ENCODE results near the gene CLIP2.
A peak's percentile ranks its signal among the peaks of the same experiment; 100 is the strongest.
"Not testable (repeated sequence)": the region's sequence is repeated elsewhere in the genome, so short reads cannot be mapped to it uniquely, and the experiment has no call there.

The CLIP2 gene

GRCh38 chr7:74400420-74401136 is 111.4 kb downstream of the CLIP2 start:
- TF ChIP-seq CTCF (IDR thresholded peaks at IDR 0.05; ENCODE audit: insufficient read depth, low read depth, low read length, missing control alignments) = no peak
- no peak overlapping the region for H3K4me3 ChIP-seq (ENCODE audit: low read length)
- no peak for DNase-seq (ENCODE audit: low read depth)

DNA sequence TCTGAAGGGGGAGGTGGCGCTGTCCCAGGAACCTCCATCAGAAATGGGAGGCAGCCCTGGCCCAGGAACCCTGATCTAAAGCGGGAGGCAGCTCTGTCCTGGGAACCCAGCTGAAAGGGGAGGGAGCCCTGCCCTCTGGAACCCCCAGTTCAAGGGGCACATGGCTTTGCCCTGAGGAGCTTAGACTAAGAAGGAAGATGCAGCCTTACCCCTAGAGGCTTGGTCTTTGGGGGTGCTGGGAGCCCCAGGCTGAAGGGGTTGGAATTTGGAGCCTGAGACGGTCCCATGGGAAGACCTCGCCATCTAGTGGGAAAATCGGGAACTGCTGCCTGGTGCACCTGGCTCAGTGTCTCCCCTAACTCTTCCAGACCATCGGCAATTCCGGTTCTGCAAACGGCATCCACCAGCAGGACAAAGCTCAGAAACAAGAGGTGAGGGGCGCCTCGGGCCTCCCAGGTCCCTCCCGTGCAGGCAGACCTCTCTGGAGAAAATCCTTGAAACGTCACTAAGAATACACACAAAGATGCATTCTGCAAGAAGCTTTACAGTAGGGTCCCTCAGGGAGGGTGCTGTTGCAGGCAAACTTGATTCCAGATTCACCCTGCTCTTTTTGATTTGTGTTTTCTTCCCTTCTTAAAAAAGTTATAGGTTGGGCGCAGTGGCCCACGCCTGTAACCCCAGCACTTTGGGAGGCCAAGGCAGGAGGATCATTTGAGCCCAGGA is 112.1 kb downstream of the CLIP2 start:
- peak; percentile 67 for DNase-seq (ENCODE audit: low read depth)
- peak; percentile 99 for TF ChIP-seq CTCF (IDR thresholded peaks at IDR 0.05; ENCODE audit: insufficient read depth, low read depth, low read length, missing control alignments)
- no peak overlapping the region for H3K4me3 ChIP-seq (ENCODE audit: low read length)

- DNase-seq (ENCODE audit: low read depth); H3K4me3 ChIP-seq (ENCODE audit: low read length): not testable (repeated sequence)
These were observed 113.5 kb downstream of the CLIP2 start for GRCh38 chr7:74402668-74403067.

- no peak for TF ChIP-seq CTCF (IDR thresholded peaks at IDR 0.05; ENCODE audit: insufficient read depth, low read depth, low read length, missing control alignments)
- DNase-seq (ENCODE audit: low read depth) = no peak
- no peak overlapping the region for H3K4me3 ChIP-seq (ENCODE audit: low read length)
These were observed 114.5 kb downstream of the CLIP2 start for GRCh38 chr7:74403521-74404387.

- DNase-seq (ENCODE audit: low read depth) = no peak
- no peak for TF ChIP-seq CTCF (IDR thresholded peaks at IDR 0.05; ENCODE audit: insufficient read depth, low read depth, low read length, missing control alignments)
- H3K4me3 ChIP-seq (ENCODE audit: low read length) = no peak overlapping the region
These were observed 115.1 kb downstream of the CLIP2 start for GRCh38 chr7:74404388-74404700.

DNA sequence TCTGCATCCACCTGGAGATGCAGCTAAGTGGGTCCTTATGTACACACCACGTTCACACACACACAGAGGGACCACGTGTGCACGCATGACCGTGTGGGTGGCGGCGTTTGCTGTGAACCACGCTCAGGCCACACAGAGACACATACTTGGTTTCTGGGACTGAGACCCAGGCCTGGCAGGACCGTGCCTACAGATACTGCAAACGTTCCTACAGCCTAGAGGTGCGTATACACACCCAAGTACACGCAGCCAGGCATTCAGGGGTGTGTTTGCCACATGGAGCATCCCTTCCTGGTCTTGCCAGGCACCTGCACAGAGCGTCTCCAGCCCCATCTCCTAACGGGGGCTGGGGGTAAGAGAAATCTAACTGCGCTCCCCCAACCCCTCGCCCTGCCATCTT is 115.5 kb downstream of the CLIP2 start:
- TF ChIP-seq CTCF (IDR thresholded peaks at IDR 0.05; ENCODE audit: insufficient read depth, low read depth, low read length, missing control alignments) = no peak
- H3K4me3 ChIP-seq (ENCODE audit: low read length) = no peak overlapping the region
- no peak for DNase-seq (ENCODE audit: low read depth)

GRCh38 chr7:74405191-74405898 is 116.1 kb downstream of the CLIP2 start:
- DNase-seq (ENCODE audit: low read depth) = peak; percentile 29
- no peak overlapping the region for H3K4me3 ChIP-seq (ENCODE audit: low read length)
- peak; percentile 53 for TF ChIP-seq CTCF (IDR thresholded peaks at IDR 0.05; ENCODE audit: insufficient read depth, low read depth, low read length, missing control alignments)

Data from epithelial cell of esophagus (primary cell).